Spleen (tissue), 7 donors: ENCODE results near the gene UBAP2.

ENCODE experiments used
- POLR2A ChIP-seq, 3 donors: fragments of 450-650 bp; IDR thresholded peaks; one replicate each; pipeline ENCODE4 v1.5.1; 2017; ENCODE audit warnings: antibody characterized with exemption in 3 of 3, mild to moderate bottlenecking in 1 of 3
- TF ChIP-seq, protein P1 (sequence below), 11 experiments: fragments of 200-600 bp in 7 of 11; fragments of 450-650 bp in 4 of 11; sonication (generic) in 4 of 11; IDR thresholded peaks in 8 of 11; conservative IDR thresholded peaks in 3 of 11; 1 replicate in 7 of 11; 2 replicates in 4 of 11; pipeline versions ENCODE4 v1.4.0 to v1.8.0; 2016 to 2021; ENCODE audit warnings: antibody characterized with exemption in 11 of 11, inconsistent platforms in 4 of 11, mild to moderate bottlenecking in 1 of 11
- donor health status: DM: no; HTN: no; CAD: no; lungs with moderate emphysema.
- donor health status: DM: no; HTN: no; CAD: no.
- donor health status: DM: no; HTN: no; CAD: no.

DNA sequence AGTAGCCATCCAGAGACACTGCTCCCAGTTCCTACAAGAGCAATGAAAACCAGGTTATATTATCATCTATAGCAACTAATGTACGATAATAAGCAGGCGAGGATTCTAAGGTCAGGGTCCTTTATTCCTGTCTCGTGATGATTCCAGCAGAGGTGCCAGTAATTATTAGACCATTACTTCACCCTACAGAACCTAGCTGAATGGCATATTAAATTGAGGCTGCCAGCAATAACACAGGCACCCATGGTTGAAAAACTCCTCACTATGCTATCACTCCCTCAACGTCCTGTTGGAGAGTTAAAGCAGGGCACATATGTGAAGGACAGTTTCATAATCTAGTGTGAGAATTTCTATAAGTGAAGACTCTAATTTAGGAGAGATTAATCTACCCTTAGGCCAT lies 48.1 kb upstream of the UBAP2 start:
- TF ChIP-seq, protein P1, sequence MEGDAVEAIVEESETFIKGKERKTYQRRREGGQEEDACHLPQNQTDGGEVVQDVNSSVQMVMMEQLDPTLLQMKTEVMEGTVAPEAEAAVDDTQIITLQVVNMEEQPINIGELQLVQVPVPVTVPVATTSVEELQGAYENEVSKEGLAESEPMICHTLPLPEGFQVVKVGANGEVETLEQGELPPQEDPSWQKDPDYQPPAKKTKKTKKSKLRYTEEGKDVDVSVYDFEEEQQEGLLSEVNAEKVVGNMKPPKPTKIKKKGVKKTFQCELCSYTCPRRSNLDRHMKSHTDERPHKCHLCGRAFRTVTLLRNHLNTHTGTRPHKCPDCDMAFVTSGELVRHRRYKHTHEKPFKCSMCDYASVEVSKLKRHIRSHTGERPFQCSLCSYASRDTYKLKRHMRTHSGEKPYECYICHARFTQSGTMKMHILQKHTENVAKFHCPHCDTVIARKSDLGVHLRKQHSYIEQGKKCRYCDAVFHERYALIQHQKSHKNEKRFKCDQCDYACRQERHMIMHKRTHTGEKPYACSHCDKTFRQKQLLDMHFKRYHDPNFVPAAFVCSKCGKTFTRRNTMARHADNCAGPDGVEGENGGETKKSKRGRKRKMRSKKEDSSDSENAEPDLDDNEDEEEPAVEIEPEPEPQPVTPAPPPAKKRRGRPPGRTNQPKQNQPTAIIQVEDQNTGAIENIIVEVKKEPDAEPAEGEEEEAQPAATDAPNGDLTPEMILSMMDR (IDR thresholded peaks at IDR 0.05 in 8 of 11, conservative IDR thresholded peaks at IDR 0.05 in 3 of 11), result no peak
- no peak for TF ChIP-seq POLR2A (IDR thresholded peaks at IDR 0.05)
